ENCODE results near the gene ZNF277. TPM values are rescaled to one million over a fixed set of nuclear protein-coding genes. Genes with fewer than 3 reads are reported as not detected.

The ZNF277 gene
- total and polyA plus RNA-seq, 10 of the 15 experiments (the other 5 are each of a cell fraction or from before 2014, with no cell fraction given), result 10.6 to 33.9 (median 22.0) TPM

DNA sequence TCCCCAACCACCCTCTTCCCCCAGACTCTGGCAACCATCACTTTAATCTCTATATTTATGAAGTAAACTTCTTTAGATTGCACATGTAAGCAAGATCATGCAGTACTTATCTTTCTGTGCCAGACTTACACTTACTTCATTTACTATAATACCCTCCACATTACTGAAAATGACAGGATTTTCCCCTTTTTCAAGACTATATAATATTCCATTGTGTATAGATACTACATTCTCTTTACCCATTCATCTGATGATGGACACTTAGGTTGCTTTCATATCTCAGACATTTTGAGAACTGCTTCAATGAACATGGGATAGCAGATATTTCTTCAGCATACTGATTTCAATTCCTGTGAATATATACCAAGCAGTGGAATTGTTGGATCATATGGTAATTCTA, 4.7 kb upstream of the ZNF277 start:
- H3K4me2 ChIP-seq (ENCODE audit: control insufficient read depth, insufficient read depth), result no peak overlapping the region
- ChIA-PET CTCF (no interaction called here), POLR2A (no interaction called here), RAD21 (ENCODE audit: unreplicated experiment) (no interaction called here), SMC1A (ENCODE audit: uncharacterized antibody, unreplicated experiment) (interaction anchor here (0.6 kb wide), 1 partner anchor 79 kb away, joined by 3 read pairs; no protein-coding TSS in a partner anchor)
- H3K9ac ChIP-seq (ENCODE audit: control insufficient read depth, insufficient read depth, low read length), result no peak overlapping the region
- no peaks in the 10 kb centered on the region for H3K27me3 ChIP-seq (replicated peaks in 1 of 2; ENCODE audit: control insufficient read depth in 2 of 2, insufficient read depth in 2 of 2, low read length in 1 of 2)
- no peak for FAIRE-seq
- peaks cover 3% of the 10 kb centered on the region for H3K79me2 ChIP-seq (ENCODE audit: control insufficient read depth, insufficient read depth, low read length)
- TF ChIP-seq SMARCA5 (IDR thresholded peaks at IDR 0.05), result no peak
- TF ChIP-seq, protein P1, sequence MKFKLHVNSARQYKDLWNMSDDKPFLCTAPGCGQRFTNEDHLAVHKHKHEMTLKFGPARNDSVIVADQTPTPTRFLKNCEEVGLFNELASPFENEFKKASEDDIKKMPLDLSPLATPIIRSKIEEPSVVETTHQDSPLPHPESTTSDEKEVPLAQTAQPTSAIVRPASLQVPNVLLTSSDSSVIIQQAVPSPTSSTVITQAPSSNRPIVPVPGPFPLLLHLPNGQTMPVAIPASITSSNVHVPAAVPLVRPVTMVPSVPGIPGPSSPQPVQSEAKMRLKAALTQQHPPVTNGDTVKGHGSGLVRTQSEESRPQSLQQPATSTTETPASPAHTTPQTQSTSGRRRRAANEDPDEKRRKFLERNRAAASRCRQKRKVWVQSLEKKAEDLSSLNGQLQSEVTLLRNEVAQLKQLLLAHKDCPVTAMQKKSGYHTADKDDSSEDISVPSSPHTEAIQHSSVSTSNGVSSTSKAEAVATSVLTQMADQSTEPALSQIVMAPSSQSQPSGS (IDR thresholded peaks at IDR 0.05; ENCODE audit: low read length), result no peak
- TF ChIP-seq SPI1 (IDR thresholded peaks at IDR 0.05; ENCODE audit: borderline replicate concordance, insufficient read depth, low read depth, low read length), result no peak
- no peak for TF ChIP-seq SREBF2 (IDR thresholded peaks at IDR 0.05; ENCODE audit: low read length)
- TF ChIP-seq CHD1 (IDR thresholded peaks at IDR 0.05; ENCODE audit: low read depth, low read length), result no peak
- no peak for TF ChIP-seq GATAD2B (conservative IDR thresholded peaks at IDR 0.05; ENCODE audit: low read depth)
- no peak for TF ChIP-seq MEF2B (IDR thresholded peaks at IDR 0.05; ENCODE audit: partially characterized antibody, poor library complexity, severe bottlenecking)
- TF ChIP-seq BRCA1 (IDR thresholded peaks at IDR 0.05; ENCODE audit: low read depth, low read length), result no peak
- TF ChIP-seq, protein P2, sequence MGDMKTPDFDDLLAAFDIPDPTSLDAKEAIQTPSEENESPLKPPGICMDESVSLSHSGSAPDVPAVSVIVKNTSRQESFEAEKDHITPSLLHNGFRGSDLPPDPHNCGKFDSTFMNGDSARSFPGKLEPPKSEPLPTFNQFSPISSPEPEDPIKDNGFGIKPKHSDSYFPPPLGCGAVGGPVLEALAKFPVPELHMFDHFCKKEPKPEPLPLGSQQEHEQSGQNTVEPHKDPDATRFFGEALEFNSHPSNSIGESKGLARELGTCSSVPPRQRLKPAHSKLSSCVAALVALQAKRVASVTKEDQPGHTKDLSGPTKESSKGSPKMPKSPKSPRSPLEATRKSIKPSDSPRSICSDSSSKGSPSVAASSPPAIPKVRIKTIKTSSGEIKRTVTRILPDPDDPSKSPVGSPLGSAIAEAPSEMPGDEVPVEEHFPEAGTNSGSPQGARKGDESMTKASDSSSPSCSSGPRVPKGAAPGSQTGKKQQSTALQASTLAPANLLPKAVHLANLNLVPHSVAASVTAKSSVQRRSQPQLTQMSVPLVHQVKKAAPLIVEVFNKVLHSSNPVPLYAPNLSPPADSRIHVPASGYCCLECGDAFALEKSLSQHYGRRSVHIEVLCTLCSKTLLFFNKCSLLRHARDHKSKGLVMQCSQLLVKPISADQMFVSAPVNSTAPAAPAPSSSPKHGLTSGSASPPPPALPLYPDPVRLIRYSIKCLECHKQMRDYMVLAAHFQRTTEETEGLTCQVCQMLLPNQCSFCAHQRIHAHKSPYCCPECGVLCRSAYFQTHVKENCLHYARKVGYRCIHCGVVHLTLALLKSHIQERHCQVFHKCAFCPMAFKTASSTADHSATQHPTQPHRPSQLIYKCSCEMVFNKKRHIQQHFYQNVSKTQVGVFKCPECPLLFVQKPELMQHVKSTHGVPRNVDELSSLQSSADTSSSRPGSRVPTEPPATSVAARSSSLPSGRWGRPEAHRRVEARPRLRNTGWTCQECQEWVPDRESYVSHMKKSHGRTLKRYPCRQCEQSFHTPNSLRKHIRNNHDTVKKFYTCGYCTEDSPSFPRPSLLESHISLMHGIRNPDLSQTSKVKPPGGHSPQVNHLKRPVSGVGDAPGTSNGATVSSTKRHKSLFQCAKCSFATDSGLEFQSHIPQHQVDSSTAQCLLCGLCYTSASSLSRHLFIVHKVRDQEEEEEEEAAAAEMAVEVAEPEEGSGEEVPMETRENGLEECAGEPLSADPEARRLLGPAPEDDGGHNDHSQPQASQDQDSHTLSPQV (IDR thresholded peaks at IDR 0.05), result no peak
- TF ChIP-seq, protein P3, sequence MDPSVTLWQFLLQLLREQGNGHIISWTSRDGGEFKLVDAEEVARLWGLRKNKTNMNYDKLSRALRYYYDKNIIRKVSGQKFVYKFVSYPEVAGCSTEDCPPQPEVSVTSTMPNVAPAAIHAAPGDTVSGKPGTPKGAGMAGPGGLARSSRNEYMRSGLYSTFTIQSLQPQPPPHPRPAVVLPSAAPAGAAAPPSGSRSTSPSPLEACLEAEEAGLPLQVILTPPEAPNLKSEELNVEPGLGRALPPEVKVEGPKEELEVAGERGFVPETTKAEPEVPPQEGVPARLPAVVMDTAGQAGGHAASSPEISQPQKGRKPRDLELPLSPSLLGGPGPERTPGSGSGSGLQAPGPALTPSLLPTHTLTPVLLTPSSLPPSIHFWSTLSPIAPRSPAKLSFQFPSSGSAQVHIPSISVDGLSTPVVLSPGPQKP (IDR thresholded peaks at IDR 0.05; ENCODE audit: low read depth, low read length), result no peak
- TF ChIP-seq BCL11A (IDR thresholded peaks at IDR 0.05; ENCODE audit: low read depth, low read length), result no peak
- TF ChIP-seq SIX5 (IDR thresholded peaks at IDR 0.05; ENCODE audit: low read depth, low read length, severe bottlenecking), result no peak
- TF ChIP-seq, protein P4, sequence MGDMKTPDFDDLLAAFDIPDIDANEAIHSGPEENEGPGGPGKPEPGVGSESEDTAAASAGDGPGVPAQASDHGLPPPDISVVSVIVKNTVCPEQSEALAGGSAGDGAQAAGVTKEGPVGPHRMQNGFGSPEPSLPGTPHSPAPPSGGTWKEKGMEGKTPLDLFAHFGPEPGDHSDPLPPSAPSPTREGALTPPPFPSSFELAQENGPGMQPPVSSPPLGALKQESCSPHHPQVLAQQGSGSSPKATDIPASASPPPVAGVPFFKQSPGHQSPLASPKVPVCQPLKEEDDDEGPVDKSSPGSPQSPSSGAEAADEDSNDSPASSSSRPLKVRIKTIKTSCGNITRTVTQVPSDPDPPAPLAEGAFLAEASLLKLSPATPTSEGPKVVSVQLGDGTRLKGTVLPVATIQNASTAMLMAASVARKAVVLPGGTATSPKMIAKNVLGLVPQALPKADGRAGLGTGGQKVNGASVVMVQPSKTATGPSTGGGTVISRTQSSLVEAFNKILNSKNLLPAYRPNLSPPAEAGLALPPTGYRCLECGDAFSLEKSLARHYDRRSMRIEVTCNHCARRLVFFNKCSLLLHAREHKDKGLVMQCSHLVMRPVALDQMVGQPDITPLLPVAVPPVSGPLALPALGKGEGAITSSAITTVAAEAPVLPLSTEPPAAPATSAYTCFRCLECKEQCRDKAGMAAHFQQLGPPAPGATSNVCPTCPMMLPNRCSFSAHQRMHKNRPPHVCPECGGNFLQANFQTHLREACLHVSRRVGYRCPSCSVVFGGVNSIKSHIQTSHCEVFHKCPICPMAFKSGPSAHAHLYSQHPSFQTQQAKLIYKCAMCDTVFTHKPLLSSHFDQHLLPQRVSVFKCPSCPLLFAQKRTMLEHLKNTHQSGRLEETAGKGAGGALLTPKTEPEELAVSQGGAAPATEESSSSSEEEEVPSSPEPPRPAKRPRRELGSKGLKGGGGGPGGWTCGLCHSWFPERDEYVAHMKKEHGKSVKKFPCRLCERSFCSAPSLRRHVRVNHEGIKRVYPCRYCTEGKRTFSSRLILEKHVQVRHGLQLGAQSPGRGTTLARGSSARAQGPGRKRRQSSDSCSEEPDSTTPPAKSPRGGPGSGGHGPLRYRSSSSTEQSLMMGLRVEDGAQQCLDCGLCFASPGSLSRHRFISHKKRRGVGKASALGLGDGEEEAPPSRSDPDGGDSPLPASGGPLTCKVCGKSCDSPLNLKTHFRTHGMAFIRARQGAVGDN (IDR thresholded peaks at IDR 0.05), result no peak
- TF ChIP-seq IKZF1 (conservative IDR thresholded peaks at IDR 0.05), result no peak
- no peaks in the 10 kb centered on the region; the same call in 1 of the 2 replicates for H3K4me1 ChIP-seq (ENCODE audit: control insufficient read depth, insufficient read depth, low read length)
- H3K9me3 ChIP-seq (replicated peaks; ENCODE audit: control insufficient read depth, insufficient read depth, low read length), result no peaks in the 10 kb centered on the region
- no peaks in the 10 kb centered on the region for H3K36me3 ChIP-seq (ENCODE audit: control insufficient read depth in 2 of 2, insufficient read depth in 2 of 2, low read length in 1 of 2)
- DNase-seq (ENCODE audit: low read depth, low spot score), result no peak
- no peak for ATAC-seq
- no peaks in the 10 kb centered on the region for H4K20me1 ChIP-seq (ENCODE audit: control insufficient read depth, insufficient read depth)
- H3K4me3 ChIP-seq, result no peak overlapping the region
- no TSS peak for BruUV-seq (replicated peaks)
- no peak overlapping the region for H2AFZ ChIP-seq (ENCODE audit: control insufficient read depth, low read depth, low read length)
- in situ Hi-C loops (cut with MboI), result no loop called here
- intact Hi-C loops (cut with micrococcal nuclease; ENCODE audit: unreplicated experiment), result no loop called here
- H3K27ac ChIP-seq (ENCODE audit: control insufficient read depth, insufficient read depth), result no peak overlapping the region
